Measurements from ENCODE around the gene P2RY1.
"Not testable (repeated sequence)": the region's sequence is repeated elsewhere in the genome, so short reads cannot be mapped to it uniquely, and the experiment has no call there.

P2RY1 gene

DNA sequence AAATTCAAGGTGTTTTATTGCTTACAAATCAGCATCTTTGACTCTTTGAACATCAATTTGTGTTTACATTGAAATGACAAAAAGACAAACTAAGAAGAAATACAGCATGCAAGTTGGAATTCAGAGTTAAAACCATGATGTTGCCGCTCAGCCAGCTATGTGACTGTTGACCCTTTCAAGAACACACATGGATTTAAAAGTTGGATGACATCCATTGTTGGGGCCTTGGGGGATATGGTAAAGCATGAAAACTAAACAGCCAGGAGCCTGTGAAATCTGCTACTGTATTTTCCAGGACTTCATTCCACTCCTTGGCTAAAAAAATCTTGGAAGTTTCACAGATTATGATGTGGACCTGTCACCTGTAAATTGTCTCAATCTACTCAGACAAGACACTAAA, 4.6 kb downstream of the P2RY1 start:
- DNase-seq: no peak

DNA sequence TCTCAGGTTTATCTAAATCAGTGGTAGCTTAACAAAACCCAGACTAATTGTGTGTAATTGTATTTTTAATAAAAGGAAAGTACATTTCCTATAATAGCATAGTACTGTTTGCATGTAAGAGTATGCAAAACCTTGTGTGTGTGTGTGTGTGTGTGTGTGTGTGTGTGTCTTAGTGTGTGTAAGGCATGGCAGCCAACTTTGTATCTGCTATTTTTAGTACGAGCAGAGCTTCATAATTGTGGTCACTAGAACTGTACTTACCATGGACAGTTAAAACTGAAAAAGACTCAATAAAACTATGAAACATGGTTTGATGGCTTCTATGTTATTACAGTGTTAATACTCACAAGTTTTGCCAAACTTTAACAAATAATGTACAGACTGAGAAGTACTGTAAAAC, 6.2 kb downstream of the P2RY1 start:
- no peak for DNase-seq

DNA sequence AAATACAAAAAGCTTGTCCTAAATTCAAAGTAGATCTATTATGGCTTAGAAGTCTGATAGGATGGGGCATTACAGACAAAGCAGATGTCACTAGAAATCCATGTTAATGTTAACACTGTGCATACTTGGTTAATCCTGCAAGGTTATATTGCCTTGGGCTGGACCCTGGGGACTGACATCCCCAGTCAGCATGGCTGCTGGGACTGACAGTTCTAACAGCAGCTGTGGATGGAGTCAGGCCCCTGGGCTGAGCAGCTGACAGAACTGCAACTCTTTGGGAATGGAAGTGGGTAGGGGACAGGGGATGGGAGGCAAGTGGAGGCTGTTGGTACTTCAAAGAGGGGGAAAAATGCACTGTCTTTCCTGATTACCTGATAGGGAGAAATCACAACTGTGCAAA, 7.5 kb downstream of the P2RY1 start:
- DNase-seq: no peak

DNA sequence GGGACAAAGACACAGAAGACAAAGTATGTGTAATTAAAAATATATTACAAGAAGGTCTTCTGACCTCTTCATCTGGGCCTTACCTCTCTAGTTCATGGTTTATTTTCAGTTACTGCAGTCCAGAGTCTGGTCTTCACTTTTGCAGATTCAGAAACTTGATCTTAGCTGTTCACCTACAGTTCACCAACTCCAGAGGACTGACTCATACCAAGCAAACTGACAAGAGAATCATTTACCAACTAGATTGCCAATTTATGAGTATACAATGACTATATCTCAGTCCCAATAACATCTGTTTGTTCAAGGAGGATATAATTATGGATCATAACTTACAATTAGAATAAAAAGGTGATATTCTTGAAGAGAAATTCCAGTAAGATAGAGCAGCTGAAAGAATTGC, 9.0 kb downstream of the P2RY1 start:
- DNase-seq: no peak

DNA sequence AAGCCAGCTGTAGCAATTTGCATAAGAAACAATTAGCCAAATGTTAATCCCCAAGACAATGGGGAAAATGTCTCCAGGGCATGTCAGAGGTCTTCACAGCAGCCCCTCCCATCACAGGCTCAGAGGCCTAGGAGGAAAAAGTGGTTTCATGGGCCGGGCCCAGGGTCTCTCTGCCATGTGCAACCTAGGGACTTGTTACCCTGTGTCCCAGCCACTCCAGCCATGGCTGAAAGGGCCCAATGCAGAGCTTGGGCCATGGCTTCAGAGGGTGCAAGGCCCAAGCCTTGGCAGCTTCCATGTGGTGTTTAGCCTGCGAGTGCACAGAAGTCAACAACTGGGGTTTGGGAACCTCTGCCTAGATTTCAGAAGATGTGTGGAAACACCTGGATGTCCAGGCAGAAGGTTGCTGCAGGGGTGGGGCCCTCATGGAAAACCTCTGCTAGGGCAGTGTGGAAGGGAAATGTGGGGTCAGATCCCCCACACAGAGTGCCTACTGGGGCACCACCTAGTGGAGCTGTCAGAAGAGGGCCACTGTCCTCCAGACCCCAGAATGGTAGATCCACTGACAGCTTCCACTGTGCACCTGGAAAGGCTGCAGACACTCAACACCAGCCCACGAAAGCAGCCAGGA, 11.8 kb downstream of the P2RY1 start:
- DNase-seq: not testable (repeated sequence)

DNA sequence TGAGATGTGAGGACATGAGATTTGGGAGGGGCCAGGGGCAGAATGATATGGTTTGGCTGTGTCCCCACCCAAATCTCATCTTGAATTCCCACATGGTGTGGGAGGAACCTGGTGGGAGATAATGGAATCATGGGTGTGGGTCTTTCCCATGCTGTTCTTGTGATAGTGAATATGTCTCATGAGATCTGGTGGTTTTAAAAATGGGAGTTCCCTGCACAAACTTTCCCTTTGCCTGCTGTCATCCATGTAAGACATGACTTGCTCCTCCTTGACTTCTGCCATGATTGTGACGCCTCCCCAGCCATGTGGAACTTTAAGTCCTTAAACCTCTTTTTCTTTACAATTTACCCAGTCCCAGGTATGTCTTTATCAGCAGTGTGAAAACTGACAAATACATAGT, 12.7 kb downstream of the P2RY1 start:
- DNase-seq: not testable (repeated sequence)

DNA sequence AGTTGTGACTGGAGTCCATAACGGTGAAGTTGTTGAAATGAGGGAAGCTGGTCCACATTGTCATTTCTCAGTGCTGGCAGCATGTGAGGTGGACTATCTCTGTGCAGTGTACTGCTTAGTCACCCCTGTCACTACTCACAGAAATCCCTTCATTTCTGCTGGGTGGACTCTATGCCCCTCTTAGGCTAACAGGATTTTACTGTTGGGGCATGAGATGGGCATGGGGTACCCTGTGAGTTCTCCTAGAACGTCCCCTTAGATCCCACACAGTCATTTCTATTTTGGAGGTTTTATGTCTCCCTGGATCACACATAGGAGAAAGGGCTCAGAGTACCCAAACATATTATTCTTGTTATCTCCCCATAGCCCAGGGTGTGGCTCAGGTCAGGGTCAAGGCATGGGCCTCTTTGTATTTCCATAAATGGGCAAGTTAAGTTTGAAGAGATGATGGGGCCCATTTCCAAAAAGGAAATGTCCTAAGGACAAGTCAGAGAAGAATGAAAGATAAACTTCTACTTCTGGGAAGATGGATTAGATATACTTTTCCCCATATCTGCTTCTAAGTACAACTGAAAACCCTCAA, 15.2 kb downstream of the P2RY1 start:
- DNase-seq: no peak

DNA sequence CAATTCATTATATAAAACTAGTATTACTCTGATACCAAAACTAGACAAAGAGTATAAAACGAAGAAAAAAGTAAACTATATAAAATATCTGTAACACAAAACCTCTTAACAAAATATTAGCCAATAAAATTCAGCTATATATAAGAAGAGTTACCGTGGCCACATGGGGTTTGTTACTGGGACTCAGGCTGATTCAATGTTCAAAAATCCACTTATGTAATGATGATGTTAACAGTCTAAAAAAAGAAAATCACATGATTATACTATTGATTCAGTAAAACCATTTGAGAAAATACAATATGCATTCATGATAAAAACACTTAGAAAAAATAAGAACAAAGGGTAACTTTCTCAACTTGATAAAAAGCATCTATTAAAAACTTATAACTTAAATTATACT, 18.3 kb downstream of the P2RY1 start:
- no peak for DNase-seq

DNA sequence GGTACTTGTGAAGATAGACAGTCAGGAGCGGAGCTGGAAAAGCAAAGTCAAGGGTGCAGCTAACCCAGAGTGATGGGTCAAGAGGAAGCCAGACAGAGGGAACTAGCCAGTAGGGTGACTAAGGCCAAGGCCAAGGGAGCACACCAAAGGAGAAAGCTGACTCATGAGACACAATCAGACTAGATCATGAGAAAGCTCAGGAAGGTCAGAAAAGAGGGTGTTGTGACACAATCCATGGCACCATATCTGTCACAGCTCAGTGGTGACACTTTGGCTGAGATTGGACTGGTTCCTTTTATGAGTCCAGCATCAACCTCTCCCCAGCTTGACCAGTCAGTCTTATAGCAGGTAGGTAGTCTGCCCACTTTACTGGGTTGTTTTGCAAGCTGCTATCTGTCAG, 22.2 kb downstream of the P2RY1 start:
- DNase-seq: no peak

DNA sequence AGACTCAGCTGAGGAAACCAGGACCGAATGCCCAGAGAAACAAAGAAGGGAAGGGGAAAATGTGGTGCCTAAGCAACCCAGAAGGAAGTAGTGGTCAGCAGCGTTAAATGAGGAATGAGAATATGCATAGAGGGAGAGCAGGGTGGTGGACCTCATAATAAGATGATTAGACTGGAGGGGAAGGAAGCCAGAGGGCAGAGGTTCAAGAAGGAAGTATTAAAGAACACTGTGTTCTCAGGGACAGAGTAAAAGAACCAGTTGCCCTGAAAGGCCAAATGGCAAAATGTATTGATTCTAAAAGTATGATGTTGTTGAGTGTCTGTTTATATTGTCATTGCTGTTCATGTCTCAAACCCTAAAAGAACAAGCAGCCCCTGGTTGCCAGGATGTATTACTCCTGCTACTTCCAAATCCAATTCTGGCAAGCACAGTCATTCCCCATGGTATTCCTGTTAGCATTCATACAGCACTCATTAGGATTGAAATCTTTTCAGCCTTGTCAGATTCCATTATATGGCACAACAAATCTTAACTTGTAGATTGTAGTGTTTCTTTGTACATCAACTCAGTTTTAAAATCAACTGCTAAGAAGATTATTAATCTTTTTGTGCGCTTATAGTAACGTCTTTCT, 23.4 kb downstream of the P2RY1 start:
- no peak for DNase-seq

DNA sequence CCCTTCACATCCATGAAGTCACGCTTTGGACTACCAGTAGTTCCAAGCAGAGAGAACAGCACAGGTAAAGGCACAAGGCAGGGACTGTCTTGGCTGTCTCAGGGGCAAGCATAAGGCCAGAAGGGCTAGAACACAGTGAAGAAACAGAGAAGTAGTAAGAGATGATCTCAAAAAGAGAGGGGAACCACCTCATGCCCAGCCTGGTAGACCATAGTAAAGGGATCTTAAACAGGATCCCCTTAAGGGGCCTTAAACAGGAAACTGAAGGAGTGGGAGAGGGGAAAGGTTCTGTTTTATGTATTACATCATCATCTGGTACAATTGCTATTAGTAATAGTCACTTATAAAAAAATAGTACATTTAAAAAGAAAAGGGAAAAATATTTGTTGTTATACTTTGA, 25.8 kb downstream of the P2RY1 start:
- DNase-seq: no peak

DNA sequence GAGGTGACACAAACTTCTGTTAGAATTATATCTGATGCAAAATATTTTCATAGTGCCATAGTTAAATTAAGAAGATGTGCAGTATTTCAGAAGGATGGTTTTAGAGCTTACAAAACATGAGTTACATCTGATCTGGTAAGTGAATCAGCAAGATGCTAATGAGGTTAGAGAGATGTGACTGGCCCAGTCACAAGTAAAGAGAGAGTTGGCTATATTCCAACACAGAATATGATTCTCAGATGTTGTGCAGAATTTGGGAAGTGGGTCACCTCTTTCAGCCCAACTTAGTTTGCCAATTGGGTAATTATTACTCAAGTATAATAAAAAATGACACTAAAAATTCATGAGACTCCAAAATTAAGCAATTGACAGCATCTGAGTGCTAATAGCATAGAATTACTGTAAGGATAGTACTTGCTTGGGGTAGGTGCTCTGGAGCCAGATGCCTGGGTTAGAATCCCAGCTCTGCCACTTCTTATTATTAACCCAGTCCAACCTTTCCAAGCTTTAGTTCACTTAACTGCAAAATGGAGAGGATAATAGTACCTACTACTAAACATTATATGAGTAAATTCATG, 30.8 kb downstream of the P2RY1 start:
- no peak for DNase-seq

DNA sequence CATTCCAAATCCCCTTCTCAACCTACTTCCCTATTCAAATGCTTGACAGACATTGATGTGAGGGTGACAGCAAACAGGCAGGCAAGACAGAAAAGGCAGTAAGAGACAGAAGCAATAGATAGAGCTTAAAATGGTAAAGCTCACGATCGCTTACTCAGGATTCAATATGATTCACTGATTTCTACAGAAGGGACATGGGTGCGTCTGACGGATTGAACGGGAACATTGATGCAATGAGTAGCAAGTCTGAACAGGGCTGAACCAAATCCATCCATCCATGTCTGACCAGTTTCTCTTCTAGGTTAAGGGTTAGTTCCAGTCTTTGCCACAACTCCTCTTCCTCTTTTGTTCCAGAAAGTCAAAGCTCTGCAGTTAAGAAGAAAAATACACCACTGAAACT, 35.1 kb downstream of the P2RY1 start:
- no peak for DNase-seq

DNA sequence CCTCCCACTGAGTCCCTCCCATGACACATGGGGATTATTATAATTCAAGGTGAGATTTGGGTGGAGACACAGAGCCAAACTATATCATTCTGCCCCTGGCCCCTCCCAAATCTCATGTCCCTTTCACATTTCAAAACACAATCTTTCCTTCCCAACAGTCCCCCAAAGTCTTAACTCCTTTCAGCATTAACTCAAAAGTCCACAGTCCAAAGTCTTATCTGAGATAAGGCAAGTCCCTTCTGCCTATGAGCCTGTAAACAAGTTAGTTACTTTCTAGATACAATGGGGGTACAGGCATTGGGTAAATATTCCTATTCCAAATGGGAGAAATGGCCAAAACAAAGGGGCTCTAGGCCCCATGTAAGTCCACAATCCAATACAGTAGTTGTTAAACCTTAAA, 38.4 kb downstream of the P2RY1 start:
- DNase-seq: not testable (repeated sequence)

DNA sequence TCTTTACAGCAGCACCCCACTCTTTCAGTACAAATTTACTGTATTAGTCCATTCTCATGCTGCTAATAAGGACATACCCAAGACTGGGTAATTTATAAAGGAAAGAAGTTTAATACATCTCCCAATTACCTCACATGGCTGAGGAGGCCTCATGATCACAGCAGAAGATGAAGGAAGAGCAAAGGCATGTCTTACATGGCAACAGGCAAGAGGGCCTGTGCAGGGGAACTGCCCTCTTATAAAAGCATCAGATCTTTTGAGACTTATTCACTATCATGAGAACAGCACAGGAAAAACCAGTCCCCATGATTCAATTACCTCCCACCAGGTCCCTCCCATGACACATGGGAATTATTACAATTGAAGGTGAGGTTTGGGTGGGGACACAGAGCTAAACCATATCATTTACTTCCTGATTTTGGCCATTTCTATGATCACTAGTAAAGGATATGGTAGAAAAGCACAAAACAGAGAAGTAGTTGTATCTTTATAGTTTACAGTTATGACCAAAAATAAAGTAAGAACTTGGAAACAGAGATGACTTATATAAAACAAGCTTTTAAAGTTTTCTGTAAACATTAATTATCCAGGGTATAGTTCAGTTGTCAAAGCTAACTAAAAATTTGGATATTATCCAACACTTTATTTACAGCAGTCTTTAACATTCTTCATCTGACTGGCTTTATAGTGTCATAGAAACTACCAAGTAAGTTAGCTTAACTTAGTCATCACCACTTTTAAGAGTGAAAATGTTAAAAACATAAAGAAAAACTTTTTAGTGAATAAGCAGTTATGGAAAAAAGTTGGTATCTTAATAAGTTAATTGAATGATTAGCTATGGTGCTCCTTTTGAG, 40.2 kb downstream of the P2RY1 start:
- DNase-seq: no peak

DNA sequence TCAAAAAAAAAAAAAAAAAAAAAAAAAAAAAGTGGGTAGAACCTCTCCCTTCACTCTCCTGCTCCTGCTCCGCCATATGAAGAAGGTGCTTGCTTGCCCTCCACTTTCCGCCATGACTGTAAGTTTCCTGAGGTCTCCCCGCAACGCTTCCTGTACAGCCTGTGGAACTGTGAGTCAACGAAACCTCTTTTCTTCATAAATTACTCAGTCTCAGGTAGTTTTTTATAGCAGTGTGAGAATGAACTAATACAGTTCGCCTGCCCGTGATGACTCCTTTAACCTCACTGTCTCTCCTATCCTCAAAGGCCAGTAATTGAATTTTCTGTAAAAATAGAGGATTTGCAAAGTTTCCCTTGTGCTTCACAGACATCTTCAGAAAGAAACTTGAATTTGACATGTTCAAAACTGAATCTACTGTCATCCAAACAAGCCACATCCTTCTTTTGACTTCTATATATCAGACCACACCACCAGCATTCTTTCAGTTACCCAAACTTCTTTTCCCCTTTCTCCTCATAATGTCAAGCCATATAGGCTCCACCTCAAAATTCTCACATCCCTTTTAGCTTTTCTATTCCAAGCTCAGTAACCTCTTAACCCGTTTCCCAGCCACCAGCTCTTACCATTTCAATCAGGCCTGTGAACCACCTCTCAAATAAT, 44.3 kb downstream of the P2RY1 start:
- DNase-seq: no peak

DNA sequence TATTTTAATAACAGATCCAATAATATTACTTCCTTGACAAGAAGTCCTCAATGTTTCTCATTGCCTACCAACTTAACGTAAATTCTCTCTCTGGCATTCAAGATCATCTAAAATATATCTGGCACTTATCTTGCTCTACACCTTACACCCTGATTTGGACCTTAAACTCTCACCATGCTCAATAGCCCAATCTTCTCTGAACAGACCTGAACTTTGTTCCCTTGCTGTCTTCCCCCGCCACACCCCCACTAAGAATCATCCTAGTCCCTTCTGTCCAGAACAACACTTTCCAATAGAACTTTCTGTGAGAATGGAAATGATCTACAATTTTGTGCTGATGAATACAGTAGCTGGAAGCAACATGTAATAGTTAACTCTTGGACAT, 44.9 kb downstream of the P2RY1 start:
- DNase-seq: no peak

DNA sequence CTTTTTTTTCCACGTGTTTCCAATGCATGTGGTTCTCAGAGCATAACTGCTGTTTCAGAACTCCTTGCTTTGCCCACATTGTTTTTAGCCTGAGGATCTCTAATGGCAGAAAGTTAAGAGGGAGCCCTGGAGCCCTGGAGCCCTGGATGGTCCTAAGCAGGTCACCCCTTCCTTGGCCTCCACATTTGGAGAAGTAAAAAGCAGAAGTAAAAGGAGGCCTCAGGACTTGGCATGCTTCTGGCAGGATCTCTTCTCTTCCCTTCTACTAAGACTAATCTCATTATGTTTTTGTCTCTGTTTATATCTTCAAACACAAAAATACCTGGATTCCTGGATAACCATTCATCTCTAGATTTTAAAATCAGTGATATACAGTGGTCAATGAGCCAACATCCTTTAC, 50.1 kb downstream of the P2RY1 start:
- no peak for DNase-seq

Measured in NCI-H1417 (cell line).